ENCODE measurements around the gene DMRTC2. TPM values are rescaled to one million over a fixed set of nuclear protein-coding genes. Genes with fewer than 3 reads are reported as not detected.

The DMRTC2 gene
- total and polyA plus RNA-seq, 2 of the 13 experiments (the other 11 are each of a cell fraction or from before 2014, with no cell fraction given): not detected

DNA sequence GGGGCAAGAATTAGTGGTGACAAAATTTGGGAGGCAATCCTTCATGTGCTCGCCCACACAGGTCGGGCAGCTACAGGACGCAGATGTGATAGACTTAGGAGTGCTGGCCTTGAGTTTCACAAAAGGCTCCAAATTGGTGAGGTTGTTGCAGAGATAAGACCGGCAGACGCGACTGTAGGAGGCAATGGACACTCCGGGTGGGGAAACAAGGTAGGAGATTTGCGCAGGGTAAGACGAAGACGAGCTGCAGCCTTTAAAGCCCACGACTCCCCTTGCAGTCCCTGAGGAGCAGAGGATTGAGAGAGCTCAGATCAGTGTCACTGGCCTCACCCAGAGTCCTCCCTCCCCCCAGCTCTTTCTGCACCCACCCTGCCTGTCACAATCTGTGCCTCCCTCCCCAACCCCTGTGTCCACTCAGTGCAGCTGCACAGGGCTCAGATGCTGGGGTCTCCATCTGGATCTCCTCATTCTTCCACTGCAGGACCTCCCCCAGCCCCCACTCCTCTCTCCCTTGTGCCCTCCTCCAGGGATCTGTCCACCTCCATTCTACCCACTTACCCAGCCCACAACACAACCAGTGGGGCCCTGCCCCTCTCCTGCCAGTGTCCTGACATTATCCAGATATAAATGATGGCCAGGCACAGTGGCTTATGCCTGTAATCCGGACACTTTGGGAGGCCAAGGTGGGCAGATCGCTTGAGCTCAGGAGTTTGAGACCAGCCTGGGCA, 6.7 kb upstream of the DMRTC2 start (continued):
- TF ChIP-seq PAWR (CRISPR knock-in tag; IDR thresholded peaks at IDR 0.05; ENCODE audit: borderline replicate concordance) (no peak), ZNF547 (CRISPR knock-in tag; IDR thresholded peaks at IDR 0.05) (no peak), RFXANK (CRISPR knock-in tag; IDR thresholded peaks at IDR 0.05) (no peak), KMT2B (CRISPR knock-in tag; IDR thresholded peaks at IDR 0.05) (no peak), EP300 (IDR thresholded peaks at IDR 0.05; ENCODE audit: low read depth in 2 of 2, low read length in 2 of 2) (no peak), EP300 (CRISPR knock-in tag; IDR thresholded peaks at IDR 0.05; ENCODE audit: borderline replicate concordance) (no peak), NFYB (CRISPR knock-in tag; IDR thresholded peaks at IDR 0.05) (no peak), ZSCAN9 (CRISPR knock-in tag; IDR thresholded peaks at IDR 0.05; ENCODE audit: borderline replicate concordance) (no peak), STAG1 (CRISPR knock-in tag; IDR thresholded peaks at IDR 0.05) (no peak), SMARCE1 (IDR thresholded peaks at IDR 0.05; ENCODE audit: borderline replicate concordance) (no peak), POLR2G (IDR thresholded peaks at IDR 0.05; ENCODE audit: low read depth, low read length) (no peak)
- TF ChIP-seq, protein P1, sequence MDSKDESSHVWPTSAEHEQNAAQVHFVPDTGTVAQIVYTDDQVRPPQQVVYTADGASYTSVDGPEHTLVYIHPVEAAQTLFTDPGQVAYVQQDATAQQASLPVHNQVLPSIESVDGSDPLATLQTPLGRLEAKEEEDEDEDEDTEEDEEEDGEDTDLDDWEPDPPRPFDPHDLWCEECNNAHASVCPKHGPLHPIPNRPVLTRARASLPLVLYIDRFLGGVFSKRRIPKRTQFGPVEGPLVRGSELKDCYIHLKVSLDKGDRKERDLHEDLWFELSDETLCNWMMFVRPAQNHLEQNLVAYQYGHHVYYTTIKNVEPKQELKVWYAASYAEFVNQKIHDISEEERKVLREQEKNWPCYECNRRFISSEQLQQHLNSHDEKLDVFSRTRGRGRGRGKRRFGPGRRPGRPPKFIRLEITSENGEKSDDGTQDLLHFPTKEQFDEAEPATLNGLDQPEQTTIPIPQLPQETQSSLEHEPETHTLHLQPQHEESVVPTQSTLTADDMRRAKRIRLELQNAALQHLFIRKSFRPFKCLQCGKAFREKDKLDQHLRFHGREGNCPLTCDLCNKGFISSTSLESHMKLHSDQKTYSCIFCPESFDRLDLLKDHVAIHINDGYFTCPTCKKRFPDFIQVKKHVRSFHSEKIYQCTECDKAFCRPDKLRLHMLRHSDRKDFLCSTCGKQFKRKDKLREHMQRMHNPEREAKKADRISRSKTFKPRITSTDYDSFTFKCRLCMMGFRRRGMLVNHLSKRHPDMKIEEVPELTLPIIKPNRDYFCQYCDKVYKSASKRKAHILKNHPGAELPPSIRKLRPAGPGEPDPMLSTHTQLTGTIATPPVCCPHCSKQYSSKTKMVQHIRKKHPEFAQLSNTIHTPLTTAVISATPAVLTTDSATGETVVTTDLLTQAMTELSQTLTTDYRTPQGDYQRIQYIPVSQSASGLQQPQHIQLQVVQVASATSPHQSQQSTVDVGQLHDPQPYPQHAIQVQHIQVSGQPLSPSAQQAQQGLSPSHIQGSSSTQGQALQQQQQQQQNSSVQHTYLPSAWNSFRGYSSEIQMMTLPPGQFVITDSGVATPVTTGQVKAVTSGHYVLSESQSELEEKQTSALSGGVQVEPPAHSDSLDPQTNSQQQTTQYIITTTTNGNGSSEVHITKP (CRISPR knock-in tag; IDR thresholded peaks at IDR 0.05; ENCODE audit: low read depth): no peak
